CD14-positive monocyte (primary cell): ENCODE results near the gene LAMB2. TPM values are rescaled to one million over a fixed set of nuclear protein-coding genes. Genes with fewer than 3 reads are reported as not detected.

Experiments used
- DNase-seq, 3 donors: peaks; one replicate each; pipeline ENCODE4 v3.0.0-alpha.2; 2011 to 2022
- H2AFZ ChIP-seq: 2 replicates; pipeline ENCODE4 v1.6.0; 2012; ENCODE audit warnings: mild to moderate bottlenecking, low read depth, low read length, inconsistent platforms; ENCODE audit not compliant: insufficient read depth, poor library complexity, severe bottlenecking
- H3K27ac ChIP-seq, 2 donors: 1 replicate in 1 of 2; 2 replicates in 1 of 2; pipeline ENCODE4 v1.5.1; 2012 to 2013; ENCODE audit warnings: low read length in 2 of 2, control low read depth in 1 of 2, inconsistent platforms in 1 of 2, low read depth in 1 of 2, mild to moderate bottlenecking in 1 of 2
- H3K27me3 ChIP-seq, 2 donors: one replicate each; pipeline versions ENCODE4 v1.6.0 to v1.6.1; 2011 to 2013; ENCODE audit warnings: low read length in 2 of 2; ENCODE audit not compliant: control insufficient read depth in 2 of 2, insufficient read depth in 2 of 2
- H3K36me3 ChIP-seq, 2 donors: replicated peaks in 1 of 2; 1 replicate in 1 of 2; 2 replicates in 1 of 2; pipeline versions ENCODE4 v1.5.1 to v1.6.1; 2012 to 2013; ENCODE audit warnings: low read length in 2 of 2, control low read depth in 1 of 2, inconsistent platforms in 1 of 2, mild to moderate bottlenecking in 1 of 2; ENCODE audit not compliant: insufficient read depth in 2 of 2, control insufficient read depth in 1 of 2
- H3K4me1 ChIP-seq, 2 donors: 1 replicate in 1 of 2; 2 replicates in 1 of 2; pipeline versions ENCODE4 v1.5.1 to v1.6.1; 2012 to 2013; ENCODE audit warnings: low read length in 2 of 2, control low read depth in 1 of 2, inconsistent platforms in 1 of 2, mild to moderate bottlenecking in 1 of 2, moderate library complexity in 1 of 2; ENCODE audit not compliant: insufficient read depth in 2 of 2, control insufficient read depth in 1 of 2
- H3K4me2 ChIP-seq: replicated peaks from 2 replicates; pipeline ENCODE3; 2012; ENCODE audit warnings: low read length, moderate library complexity, mild to moderate bottlenecking; ENCODE audit not compliant: poor library complexity, severe bottlenecking; ENCODE audit errors: extremely low read depth
- H3K4me3 ChIP-seq, 3 experiments: fragments of 200-600 bp in 1 of 3; sonication (generic) in 1 of 3; replicated peaks in 1 of 3; 1 replicate in 2 of 3; 2 replicates in 1 of 3; pipeline ENCODE4 v1.5.1; 2011 to 2013; ENCODE audit warnings: low read length in 3 of 3, mild to moderate bottlenecking in 3 of 3, control low read depth in 2 of 3, low read depth in 2 of 3, inconsistent platforms in 1 of 3, moderate library complexity in 1 of 3
- H3K79me2 ChIP-seq: 2 replicates; pipeline ENCODE4 v1.6.0; 2012; ENCODE audit warnings: mild to moderate bottlenecking, control low read depth, inconsistent platforms, low read length, moderate library complexity; ENCODE audit not compliant: insufficient read depth
- H3K9ac ChIP-seq: 2 replicates; pipeline ENCODE4 v1.6.0; 2017; ENCODE audit warnings: low read length, mild to moderate bottlenecking; ENCODE audit not compliant: insufficient read depth, poor library complexity, severe bottlenecking
- H3K9me3 ChIP-seq, 2 donors: replicated peaks in 1 of 2; 1 replicate in 1 of 2; 2 replicates in 1 of 2; pipeline versions ENCODE4 v1.5.1 to v1.6.1; 2012 to 2013; ENCODE audit warnings: low read length in 2 of 2, control low read depth in 1 of 2; ENCODE audit not compliant: control insufficient read depth in 1 of 2, insufficient read depth in 1 of 2
- H4K20me1 ChIP-seq: 2 replicates; pipeline ENCODE4 v1.6.0; 2012; ENCODE audit warnings: mild to moderate bottlenecking, low read length, control low read depth, moderate library complexity; ENCODE audit not compliant: insufficient read depth
- H3K27ac Mint-ChIP-seq, 7 donors: one replicate each; pipeline ENCODE4 v1.8.0; 2020; ENCODE audit warnings: mild to moderate bottlenecking in 7 of 7, mixed read lengths in 7 of 7, moderate library complexity in 6 of 7, inconsistent platforms in 2 of 7
- H3K27me3 Mint-ChIP-seq, 3 donors: one replicate each; pipeline ENCODE4 v1.8.0; 2021 to 2022; ENCODE audit warnings: low read depth in 3 of 3, mild to moderate bottlenecking in 3 of 3, mixed read lengths in 3 of 3, moderate library complexity in 3 of 3, inconsistent platforms in 1 of 3
- H3K36me3 Mint-ChIP-seq, 2 donors: one replicate each; pipeline ENCODE4 v1.8.0; 2020; ENCODE audit warnings: mixed read lengths in 2 of 2, inconsistent platforms in 1 of 2, mild to moderate bottlenecking in 1 of 2
- H3K4me1 Mint-ChIP-seq: one replicate; pipeline ENCODE4 v1.8.0; 2020; ENCODE audit warnings: mild to moderate bottlenecking, mixed read lengths
- H3K4me3 Mint-ChIP-seq, 2 donors: one replicate each; pipeline ENCODE4 v1.8.0; 2020; ENCODE audit warnings: mild to moderate bottlenecking in 2 of 2, mixed read lengths in 2 of 2, moderate library complexity in 1 of 2
- H3K9me3 Mint-ChIP-seq, 7 donors: one replicate each; pipeline ENCODE4 v1.8.0; 2020 to 2022; ENCODE audit warnings: mixed read lengths in 7 of 7, mild to moderate bottlenecking in 6 of 7, moderate library complexity in 6 of 7, inconsistent platforms in 2 of 7
- WGBS: methylation state at CpG from one replicate; pipeline ENCODE4 v1.1.5; 2013; ENCODE audit warnings: missing lambda C conversion rate; ENCODE audit not compliant: insufficient coverage; 5-methylcytosine and 5-hydroxymethylcytosine counted together
- intact Hi-C, 2 donors: fragments of 100-400 bp; cut with micrococcal nuclease; formaldehyde crosslinking; loops; one replicate each; pipeline versions ENCODE4 v1.15.0 to v1.15.1; 2023
- polyA plus RNA-seq, 3 donors: library from polyadenylated mRNA; depleted of rRNA in 1 of 3; unstranded in 2 of 3; stranded (reverse) in 1 of 3; fragments of 300-500 nt in 2 of 3; fragments of >200 nt in 1 of 3; fragmentation: Illumina TruSeq in 2 of 3; gene quantifications; 1 replicate in 2 of 3; 2 replicates in 1 of 3; pipeline ENCODE4 v1.2.3, GENCODE V29; 2012 to 2021
- TF ChIP-seq, protein P1 (sequence below): fragments of 200-600 bp; IDR thresholded peaks from one replicate; pipeline ENCODE4 v1.8.0; 2022; ENCODE audit warnings: antibody characterized with exemption, mild to moderate bottlenecking

Gene LAMB2
- polyA plus RNA-seq, 3 donors = 4.0 to 59.3 (median 7.6) TPM

DNA sequence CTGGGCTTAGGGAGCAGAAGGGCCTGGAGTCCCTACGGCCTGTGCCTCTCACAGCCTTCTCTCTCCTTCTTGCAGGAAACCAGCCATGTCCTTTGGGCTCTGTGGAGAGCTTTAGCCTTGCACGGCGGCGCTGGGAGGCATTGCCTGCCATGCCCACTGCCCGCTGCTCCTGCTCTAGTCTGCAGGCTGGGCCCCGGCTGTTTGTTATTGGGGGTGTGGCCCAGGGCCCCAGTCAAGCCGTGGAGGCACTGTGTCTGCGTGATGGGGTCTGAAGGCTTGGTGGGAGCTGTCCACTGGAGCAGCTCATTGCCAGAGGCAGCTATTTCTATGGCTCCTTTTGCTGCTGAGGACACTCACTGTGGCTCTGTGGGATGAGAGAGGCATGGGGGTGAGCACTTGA, 42.7 kb upstream of the LAMB2 start:
- no peak overlapping the region for H3K27ac ChIP-seq
- WGBS = 100% methylated on average over 4 of the region's 8 CpGs

DNA sequence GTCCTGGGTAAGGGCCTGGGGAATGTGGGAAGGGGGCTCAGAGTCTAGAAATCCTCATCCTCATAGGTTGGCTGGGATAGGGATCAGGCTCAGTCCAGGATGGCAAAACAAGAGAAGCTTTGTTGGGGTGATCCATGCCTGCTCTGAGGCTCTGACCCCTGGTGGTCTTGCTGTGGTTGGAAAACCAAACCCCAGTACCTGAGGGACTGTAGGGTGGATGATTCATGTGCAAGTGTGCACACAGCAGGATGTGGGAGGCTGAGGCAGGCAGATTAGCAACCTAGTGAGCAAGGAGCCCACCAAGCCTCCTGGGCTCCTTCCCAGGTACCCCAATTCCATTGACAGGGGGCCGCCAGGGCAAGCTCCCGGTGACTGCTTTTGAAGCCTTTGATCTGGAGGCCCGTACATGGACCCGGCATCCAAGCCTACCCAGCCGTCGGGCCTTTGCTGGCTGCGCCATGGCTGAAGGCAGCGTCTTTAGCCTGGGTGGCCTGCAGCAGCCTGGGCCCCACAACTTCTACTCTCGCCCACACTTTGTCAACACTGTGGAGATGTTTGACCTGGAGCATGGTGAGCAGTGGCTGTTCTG, 41.6 kb upstream of the LAMB2 start:
- no peaks in the 10 kb centered on the region for H4K20me1 ChIP-seq
- no peak overlapping the region for H3K4me3 Mint-ChIP-seq

More for the DNA sequence above, 42.7 kb upstream of the LAMB2 start:
- Histone ChIP-seq H3K9me3 (no peaks in the 10 kb centered on the region), H3K27me3 (no peaks in the 10 kb centered on the region), H3K4me2 (no peak overlapping the region), H3K79me2 (no peaks in the 10 kb centered on the region), H3K9ac (no peak overlapping the region), H4K20me1 (no peaks in the 10 kb centered on the region), H3K4me1 (peaks cover 17 to 26% of the 10 kb centered on the region in 2 donors), H3K36me3 (peaks cover 0 to 6% of the 10 kb centered on the region in 2 donors), H2AFZ (no peak overlapping the region), H3K4me3 (no peak overlapping the region)
- peaks cover 19% of the 10 kb centered on the region for H3K4me1 Mint-ChIP-seq
- TF ChIP-seq, protein P1, sequence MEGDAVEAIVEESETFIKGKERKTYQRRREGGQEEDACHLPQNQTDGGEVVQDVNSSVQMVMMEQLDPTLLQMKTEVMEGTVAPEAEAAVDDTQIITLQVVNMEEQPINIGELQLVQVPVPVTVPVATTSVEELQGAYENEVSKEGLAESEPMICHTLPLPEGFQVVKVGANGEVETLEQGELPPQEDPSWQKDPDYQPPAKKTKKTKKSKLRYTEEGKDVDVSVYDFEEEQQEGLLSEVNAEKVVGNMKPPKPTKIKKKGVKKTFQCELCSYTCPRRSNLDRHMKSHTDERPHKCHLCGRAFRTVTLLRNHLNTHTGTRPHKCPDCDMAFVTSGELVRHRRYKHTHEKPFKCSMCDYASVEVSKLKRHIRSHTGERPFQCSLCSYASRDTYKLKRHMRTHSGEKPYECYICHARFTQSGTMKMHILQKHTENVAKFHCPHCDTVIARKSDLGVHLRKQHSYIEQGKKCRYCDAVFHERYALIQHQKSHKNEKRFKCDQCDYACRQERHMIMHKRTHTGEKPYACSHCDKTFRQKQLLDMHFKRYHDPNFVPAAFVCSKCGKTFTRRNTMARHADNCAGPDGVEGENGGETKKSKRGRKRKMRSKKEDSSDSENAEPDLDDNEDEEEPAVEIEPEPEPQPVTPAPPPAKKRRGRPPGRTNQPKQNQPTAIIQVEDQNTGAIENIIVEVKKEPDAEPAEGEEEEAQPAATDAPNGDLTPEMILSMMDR = no peak
- intact Hi-C loops = loop anchor here in 1 of 2 donors (10.0 kb wide), 1 partner anchor 269 kb away; no protein-coding TSS in a partner anchor
- peaks cover 2 to 11% of the 10 kb centered on the region in 2 donors for H3K36me3 Mint-ChIP-seq
- no peak overlapping the region for H3K27ac Mint-ChIP-seq
- H3K4me3 Mint-ChIP-seq = no peak overlapping the region
- H3K27me3 Mint-ChIP-seq = peaks cover 0 to 2% (median 0%) of the 10 kb centered on the region in 3 donors
- DNase-seq = no peak
- peaks cover 0 to 3% (median under 1%) of the 10 kb centered on the region in 7 donors for H3K9me3 Mint-ChIP-seq

More for the DNA sequence above, 41.6 kb upstream of the LAMB2 start:
- peaks cover 0 to 3% (median 2%) of the 10 kb centered on the region in 3 donors for H3K27me3 Mint-ChIP-seq
- H3K4me3 ChIP-seq = no peak overlapping the region
- DNase-seq = no peak
- H3K27ac ChIP-seq = no peak overlapping the region
- H3K9me3 Mint-ChIP-seq = peaks cover 0 to 3% (median 0%) of the 10 kb centered on the region in 7 donors
- TF ChIP-seq, protein P1 = no peak
- H2AFZ ChIP-seq = no peak overlapping the region
- H3K79me2 ChIP-seq = no peaks in the 10 kb centered on the region
- H3K9ac ChIP-seq = no peak overlapping the region
- H3K36me3 Mint-ChIP-seq = peaks cover 2 to 11% of the 10 kb centered on the region in 2 donors
- H3K4me1 Mint-ChIP-seq = peaks cover 19% of the 10 kb centered on the region
- no peaks in the 10 kb centered on the region for H3K9me3 ChIP-seq
- intact Hi-C loops = loop anchor here (5.0 to 10.0 kb wide), 2 partner anchors 103 to 270 kb away; partner anchors contain the start of gene C3orf62 (in 1 of the 2)
- no peak overlapping the region for H3K4me2 ChIP-seq
- H3K27me3 ChIP-seq = no peaks in the 10 kb centered on the region
- WGBS = 83% methylated on average over 2 of the region's 9 CpGs
- peaks cover 0 to 6% of the 10 kb centered on the region in 2 donors for H3K36me3 ChIP-seq
- H3K4me1 ChIP-seq = peaks cover 17 to 26% of the 10 kb centered on the region in 2 donors
- H3K27ac Mint-ChIP-seq = no peak overlapping the region
